GM12891 (cell line): Measurements from ENCODE around the gene TFRC.

Experiments used
- POLR2A ChIP-seq: IDR thresholded peaks from 2 replicates; pipeline ENCODE4 v1.6.1; 2011; ENCODE audit warnings: low read depth, low read length, control low read depth
- POLR2AphosphoS5 ChIP-seq: IDR thresholded peaks from 2 replicates; pipeline ENCODE4 v1.6.1; 2011; ENCODE audit warnings: low read depth, low read length, control low read depth

GRCh38 chr3:196048922-196049598, 32.8 kb downstream of the TFRC start:
- peak; percentile 48; the same call in 1 of the 2 replicates for TF ChIP-seq POLR2A
- TF ChIP-seq POLR2AphosphoS5 = no peak
